GM19452 (cell line): ENCODE data around the gene LINGO4.

ENCODE experiments used
- ATAC-seq: cut with Tn5 transposase; IDR thresholded peaks from one replicate; pipeline ENCODE4 v1.9.1; 2021; ENCODE audit not compliant: unreplicated experiment

LINGO4 gene, protein sequence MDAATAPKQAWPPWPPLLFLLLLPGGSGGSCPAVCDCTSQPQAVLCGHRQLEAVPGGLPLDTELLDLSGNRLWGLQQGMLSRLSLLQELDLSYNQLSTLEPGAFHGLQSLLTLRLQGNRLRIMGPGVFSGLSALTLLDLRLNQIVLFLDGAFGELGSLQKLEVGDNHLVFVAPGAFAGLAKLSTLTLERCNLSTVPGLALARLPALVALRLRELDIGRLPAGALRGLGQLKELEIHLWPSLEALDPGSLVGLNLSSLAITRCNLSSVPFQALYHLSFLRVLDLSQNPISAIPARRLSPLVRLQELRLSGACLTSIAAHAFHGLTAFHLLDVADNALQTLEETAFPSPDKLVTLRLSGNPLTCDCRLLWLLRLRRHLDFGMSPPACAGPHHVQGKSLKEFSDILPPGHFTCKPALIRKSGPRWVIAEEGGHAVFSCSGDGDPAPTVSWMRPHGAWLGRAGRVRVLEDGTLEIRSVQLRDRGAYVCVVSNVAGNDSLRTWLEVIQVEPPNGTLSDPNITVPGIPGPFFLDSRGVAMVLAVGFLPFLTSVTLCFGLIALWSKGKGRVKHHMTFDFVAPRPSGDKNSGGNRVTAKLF

GRCh38 chr1:151805066-151805820 is at the start of gene LINGO4:
LINGO4 (minus strand) TSS chr1:151805419; CDS start chr1:151802704, 2,715 bp downstream.
- ATAC-seq, result no peak

- no peak for ATAC-seq
These were observed 49.4 kb upstream of the LINGO4 start for GRCh38 chr1:151854658-151855057.

DNA sequence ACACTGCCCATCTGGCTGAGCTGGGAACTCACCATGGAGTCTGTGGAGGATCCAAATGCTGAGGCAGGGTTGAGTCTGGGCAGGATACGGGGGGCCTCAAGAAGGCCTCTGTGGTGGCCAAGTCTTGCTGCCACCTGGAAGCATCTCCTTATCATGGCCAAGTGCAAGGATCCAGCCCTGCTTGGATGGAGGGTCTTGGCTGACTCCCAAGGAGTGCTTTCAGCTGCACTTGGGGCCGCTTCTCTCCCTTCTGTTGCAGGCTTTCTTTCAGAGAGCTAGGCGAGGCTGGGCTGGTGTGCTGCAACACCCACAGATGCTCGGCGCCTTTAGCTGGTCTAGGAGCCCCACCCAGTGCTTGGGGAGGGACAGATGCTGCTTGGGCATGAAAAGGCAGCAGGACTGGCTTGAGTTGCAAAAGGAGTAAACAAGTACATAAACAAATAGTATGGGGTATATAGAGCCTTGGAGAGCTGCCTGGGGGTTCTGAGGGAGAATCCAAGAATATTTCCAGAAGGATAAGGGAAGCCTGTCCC is 48.3 kb upstream of the LINGO4 start, which contains the start of gene THEM5:
Gene THEM5 (minus strand): TSS at position 302 of the 533 bp plus-strand sequence. CDS start 147 bp downstream, at position 155.
- no peak for ATAC-seq

GRCh38 chr1:151852733-151853132 is 47.5 kb upstream of the LINGO4 start:
- ATAC-seq, result no peak

GRCh38 chr1:151851886-151852285 is 46.7 kb upstream of the LINGO4 start:
- ATAC-seq, result no peak

GRCh38 chr1:151849871-151850270 is 44.7 kb upstream of the LINGO4 start:
- no peak for ATAC-seq

DNA sequence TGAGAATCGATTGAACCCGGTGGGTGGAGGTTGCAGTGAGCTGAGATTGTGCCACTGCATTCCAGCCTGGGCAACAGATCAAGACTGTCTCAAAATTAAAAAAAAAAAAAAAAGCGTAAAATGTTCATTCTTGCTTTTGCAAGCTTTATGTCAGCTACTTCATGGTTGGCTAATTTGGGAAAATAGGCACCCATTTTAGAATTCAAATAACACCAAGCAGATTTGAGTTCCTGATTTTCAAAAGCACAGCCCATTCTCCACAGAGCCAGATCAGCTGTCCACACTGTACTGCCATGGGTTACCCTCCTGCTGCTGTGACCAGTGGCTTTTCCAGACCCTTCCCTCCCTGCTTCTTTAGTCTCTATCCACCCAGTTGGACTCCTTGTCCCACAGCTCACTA is 43.9 kb upstream of the LINGO4 start:
- no peak for ATAC-seq

GRCh38 chr1:151847867-151848596 is 42.8 kb upstream of the LINGO4 start:
- ATAC-seq, result no peak

- ATAC-seq, result no peak
These were observed 41.5 kb upstream of the LINGO4 start for GRCh38 chr1:151846686-151847237.

GRCh38 chr1:151846062-151846568 is 40.9 kb upstream of the LINGO4 start:
- ATAC-seq, result no peak

GRCh38 chr1:151843398-151843797 is 38.2 kb upstream of the LINGO4 start:
- no peak for ATAC-seq

- no peak for ATAC-seq
These were observed 35.9 kb upstream of the LINGO4 start for GRCh38 chr1:151841141-151841540.

DNA sequence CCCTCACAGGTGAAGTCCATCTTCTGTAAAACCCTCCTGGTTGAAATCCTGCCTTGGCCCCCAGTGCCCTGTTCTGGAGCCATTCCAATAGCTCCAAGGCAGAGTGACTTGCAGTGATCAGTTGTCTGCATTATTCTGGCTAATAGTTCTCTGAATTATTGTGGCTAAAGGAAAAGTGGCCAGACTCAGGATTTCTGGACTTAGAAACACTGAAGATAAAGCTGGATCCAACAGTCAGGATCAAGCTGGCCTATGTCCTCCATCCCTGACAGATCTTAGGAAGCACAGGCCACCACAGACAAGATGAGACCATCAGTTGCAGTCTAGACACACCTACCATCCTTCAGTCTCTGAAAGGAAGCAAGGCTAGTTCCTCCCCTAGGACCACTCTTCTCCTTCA is 35.2 kb upstream of the LINGO4 start:
- ATAC-seq, result no peak

GRCh38 chr1:151839457-151840403 is 34.5 kb upstream of the LINGO4 start, which contains the start of gene C2CD4D:
C2CD4D (minus strand) TSS chr1:151839820; CDS start chr1:151838989, 831 bp downstream.
- no peak for ATAC-seq

GRCh38 chr1:151839082-151839412 is 33.8 kb upstream of the LINGO4 start:
- ATAC-seq, result no peak

GRCh38 chr1:151838222-151839081 is 33.2 kb upstream of the LINGO4 start:
- no peak for ATAC-seq

GRCh38 chr1:151837884-151838221 is 32.6 kb upstream of the LINGO4 start:
- ATAC-seq, result no peak

GRCh38 chr1:151837197-151837596 is 32.0 kb upstream of the LINGO4 start:
- ATAC-seq, result no peak
